H1 (cell line): Measurements from ENCODE around the gene PRRT1. TPM values are rescaled to one million over a fixed set of nuclear protein-coding genes. Genes with fewer than 3 reads are reported as not detected.
A peak's percentile ranks its signal among the peaks of the same experiment; 100 is the strongest.

ENCODE experiments used
- CTCF ChIA-PET: fragments of 300-600 bp; sonication (Branson Sonifier 250); formaldehyde crosslinking; loops from one replicate; lab custom pipeline; 2021; ENCODE audit not compliant: partially characterized antibody; lab: Charles Lee
- POLR2A ChIA-PET: fragments of 300-600 bp; sonication (Branson Sonifier 250); formaldehyde crosslinking; loops from one replicate; lab custom pipeline; 2021; ENCODE audit warnings: inconsistent platforms; ENCODE audit not compliant: partially characterized antibody; lab: Charles Lee
- DNase-seq, 2 experiments: peaks; one replicate each; pipeline versions ENCODE4 v3.0.0 to v3.0.0-alpha.2; 2010 to 2022; ENCODE audit warnings: low spot score in 2 of 2, low read depth in 1 of 2, mixed read lengths in 1 of 2
- FAIRE-seq: peaks from 2 replicates; lab custom pipeline; 2011; peaks lifted over from hg19 to GRCh38; lab: Jason Lieb, UNC
- H2AFZ ChIP-seq: 2 replicates; pipeline ENCODE4 v1.8.1; 2012; ENCODE audit warnings: low read length, inconsistent platforms
- H2AK5ac ChIP-seq: 2 replicates; pipeline ENCODE4 v1.6.1; 2013; ENCODE audit warnings: low read depth, low read length
- H2BK120ac ChIP-seq: replicated peaks from 2 replicates; pipeline ENCODE3; 2013; ENCODE audit warnings: low read depth, low read length, inconsistent platforms
- H2BK12ac ChIP-seq: 2 replicates; pipeline ENCODE4 v1.6.1; 2013; ENCODE audit warnings: low read depth, low read length
- H2BK15ac ChIP-seq: 2 replicates; pipeline ENCODE4 v1.6.1; 2013; ENCODE audit warnings: low read length
- H2BK20ac ChIP-seq: 2 replicates; pipeline ENCODE4 v1.6.1; 2013; ENCODE audit warnings: low read length
- H2BK5ac ChIP-seq: 2 replicates; pipeline ENCODE4 v1.6.1; 2013; ENCODE audit warnings: low read depth, low read length
- H3K14ac ChIP-seq: 2 replicates; pipeline ENCODE4 v1.6.1; 2013; ENCODE audit warnings: inconsistent platforms; ENCODE audit not compliant: insufficient read length
- H3K18ac ChIP-seq: 2 replicates; pipeline ENCODE4 v1.6.1; 2013; ENCODE audit warnings: low read length; ENCODE audit errors: extremely low read depth
- H3K23ac ChIP-seq: 2 replicates; pipeline ENCODE4 v1.6.1; 2013; ENCODE audit warnings: inconsistent platforms; ENCODE audit not compliant: insufficient read length
- H3K23me2 ChIP-seq: 2 replicates; pipeline ENCODE4 v1.6.1; 2013; ENCODE audit warnings: low read depth, low read length
- H3K27ac ChIP-seq: 2 replicates; pipeline ENCODE4 v1.6.1; 2011; ENCODE audit warnings: low read depth, low read length, inconsistent platforms
- H3K27me3 ChIP-seq, 4 experiments: replicated peaks in 1 of 4; 1 replicate in 1 of 4; 2 replicates in 3 of 4; pipeline versions ENCODE4 v1.6.1 to v1.8.1; 2011 to 2013; ENCODE audit warnings: low read length in 3 of 4, mild to moderate bottlenecking in 3 of 4, inconsistent platforms in 2 of 4, mixed read lengths in 2 of 4, moderate library complexity in 1 of 4; ENCODE audit not compliant: control insufficient read depth in 3 of 4, insufficient read depth in 3 of 4; ENCODE audit errors: extremely low read depth in 1 of 4
- H3K36me3 ChIP-seq, 4 experiments: 2 replicates each; pipeline versions ENCODE4 v1.6.1 to v1.8.1; 2011 to 2013; ENCODE audit warnings: mild to moderate bottlenecking in 4 of 4, low read length in 3 of 4, moderate library complexity in 2 of 4, control low read depth in 1 of 4, inconsistent platforms in 1 of 4; ENCODE audit not compliant: insufficient read depth in 4 of 4, control insufficient read depth in 2 of 4
- H3K4ac ChIP-seq: replicated peaks from 2 replicates; pipeline ENCODE3; 2013; ENCODE audit warnings: low read length, low read depth, mixed read lengths, inconsistent platforms; ENCODE audit not compliant: insufficient read length
- H3K4me1 ChIP-seq, 4 experiments: replicated peaks in 1 of 4; 1 replicate in 1 of 4; 2 replicates in 3 of 4; pipeline versions ENCODE4 v1.6.1 to v1.8.1; 2011 to 2013; ENCODE audit warnings: low read length in 3 of 4, inconsistent platforms in 2 of 4, mixed read lengths in 1 of 4; ENCODE audit not compliant: insufficient read depth in 4 of 4, control insufficient read depth in 3 of 4
- H3K4me2 ChIP-seq, 2 experiments: 2 replicates each; pipeline versions ENCODE4 v1.6.1 to v1.8.1; 2011 to 2013; ENCODE audit warnings: low read depth in 2 of 2, low read length in 2 of 2, control low read depth in 1 of 2, inconsistent platforms in 1 of 2, mild to moderate bottlenecking in 1 of 2; ENCODE audit not compliant: insufficient read depth in 1 of 2
- H3K4me3 ChIP-seq, 4 experiments: fragments of 200-600, 300-600 bp in 1 of 4; sonication (generic), shearing (Covaris generic), sonication (Bioruptor Twin) in 1 of 4; 2 replicates each; pipeline versions ENCODE4 v1.5.1 to v1.8.1; 2011 to 2016; ENCODE audit warnings: low read length in 4 of 4, low read depth in 3 of 4, control low read depth in 2 of 4, inconsistent platforms in 2 of 4, mild to moderate bottlenecking in 2 of 4, mixed read lengths in 1 of 4, moderate library complexity in 1 of 4; ENCODE audit not compliant: insufficient read depth in 2 of 4; ENCODE audit errors: extremely low read depth in 1 of 4
- H3K56ac ChIP-seq: replicated peaks from 2 replicates; pipeline ENCODE3; 2013; ENCODE audit warnings: low read depth, mild to moderate bottlenecking, mixed read lengths, low read length, inconsistent platforms; ENCODE audit not compliant: insufficient read length
- H3K79me1 ChIP-seq: 2 replicates; pipeline ENCODE4 v1.6.1; 2013; ENCODE audit warnings: low read depth, low read length, control low read depth
- H3K79me2 ChIP-seq, 2 experiments: 2 replicates each; pipeline versions ENCODE4 v1.6.1 to v1.8.1; 2012 to 2013; ENCODE audit warnings: low read length in 2 of 2, mild to moderate bottlenecking in 2 of 2, inconsistent platforms in 1 of 2; ENCODE audit not compliant: insufficient read depth in 2 of 2, control insufficient read depth in 1 of 2
- H3K9ac ChIP-seq, 4 experiments: replicated peaks in 1 of 4; 1 replicate in 1 of 4; 2 replicates in 3 of 4; pipeline versions ENCODE4 v1.6.1 to v1.8.1; 2011 to 2013; ENCODE audit warnings: low read depth in 3 of 4, low read length in 3 of 4, control low read depth in 2 of 4, mild to moderate bottlenecking in 2 of 4, moderate library complexity in 2 of 4, inconsistent platforms in 1 of 4; ENCODE audit errors: extremely low read depth in 1 of 4
- H3K9me3 ChIP-seq, 2 experiments: 2 replicates each; pipeline versions ENCODE4 v1.6.1 to v1.8.1; 2012 to 2013; ENCODE audit warnings: mild to moderate bottlenecking in 2 of 2, moderate library complexity in 2 of 2, control low read depth in 1 of 2, inconsistent platforms in 1 of 2, low read depth in 1 of 2, low read length in 1 of 2, mixed read lengths in 1 of 2; ENCODE audit not compliant: insufficient read depth in 2 of 2
- H4K20me1 ChIP-seq, 2 experiments: replicated peaks in 1 of 2; 2 replicates each; pipeline versions ENCODE3 to v1.8.1; 2011 to 2013; ENCODE audit warnings: inconsistent platforms in 2 of 2, low read length in 2 of 2, mild to moderate bottlenecking in 1 of 2; ENCODE audit not compliant: insufficient read depth in 2 of 2, control insufficient read depth in 1 of 2
- H4K5ac ChIP-seq: 2 replicates; pipeline ENCODE4 v1.6.1; 2013; ENCODE audit warnings: low read length, low read depth, mixed read lengths, inconsistent platforms; ENCODE audit not compliant: insufficient read length
- H4K8ac ChIP-seq: 2 replicates; pipeline ENCODE4 v1.8.0; 2013; ENCODE audit warnings: mild to moderate bottlenecking, moderate library complexity, low read length, inconsistent platforms; ENCODE audit not compliant: insufficient read depth; ENCODE audit errors: extremely low read depth
- H4K91ac ChIP-seq: replicated peaks from 2 replicates; pipeline ENCODE3; 2013; ENCODE audit warnings: low read length, mixed read lengths, inconsistent platforms; ENCODE audit not compliant: insufficient read length
- BACH1 ChIP-seq: IDR thresholded peaks from 2 replicates; pipeline ENCODE4 v1.6.1; 2012; ENCODE audit warnings: low read length, improper control_type of control experiment
- WGBS, 2 experiments: shearing (Covaris generic) in 1 of 2; methylation state at CpG; one replicate each; pipeline versions ENCODE4 v1.1.6 to v1.1.7; 2013 to 2015; ENCODE audit warnings: low lambda C conversion rate in 2 of 2, mixed read lengths in 2 of 2, inconsistent platforms in 1 of 2, low coverage in 1 of 2, missing lambda C conversion rate in 1 of 2; ENCODE audit not compliant: insufficient replicate concordance in 2 of 2, insufficient coverage in 1 of 2, insufficient read length in 1 of 2; ENCODE audit errors: extremely low coverage in 1 of 2, missing lambda C conversion rate in 1 of 2; 5-methylcytosine and 5-hydroxymethylcytosine counted together
- polyA plus RNA-seq, 7 experiments: library from polyadenylated mRNA; depleted of rRNA in 3 of 7; stranded (reverse) in 5 of 7; unstranded in 2 of 7; fragments of >200 nt in 5 of 7; fragments of 200-250 nt in 2 of 7; gene quantifications; 1 replicate in 5 of 7; 2 replicates in 1 of 7; 4 replicates in 1 of 7; pipeline versions ENCODE4 v1.2.1 to v1.2.3, GENCODE V29; 2011 to 2013; ENCODE audit warnings: missing spikeins in 2 of 7, mixed read lengths in 2 of 7
- total RNA-seq: library from RNA; stranded (reverse); fragmentation: NEBNext Ultra II Directional; extraction: Animal tissue kit (Norgen Biotek cat#: 25700); gene quantifications from 2 replicates; pipeline ENCODE4 v1.2.1, GENCODE V29; 2021
- TF ChIP-seq, protein P1 (sequence below): IDR thresholded peaks from 2 replicates; pipeline ENCODE4 v1.6.1; 2011; ENCODE audit warnings: low read depth, mild to moderate bottlenecking, low read length; ENCODE audit not compliant: insufficient read depth

The PRRT1 gene
- total and polyA plus RNA-seq, 2 of the 8 experiments (the other 6 are each of a cell fraction or from before 2014, with no cell fraction given) = 0.71 to 2.8 TPM

DNA sequence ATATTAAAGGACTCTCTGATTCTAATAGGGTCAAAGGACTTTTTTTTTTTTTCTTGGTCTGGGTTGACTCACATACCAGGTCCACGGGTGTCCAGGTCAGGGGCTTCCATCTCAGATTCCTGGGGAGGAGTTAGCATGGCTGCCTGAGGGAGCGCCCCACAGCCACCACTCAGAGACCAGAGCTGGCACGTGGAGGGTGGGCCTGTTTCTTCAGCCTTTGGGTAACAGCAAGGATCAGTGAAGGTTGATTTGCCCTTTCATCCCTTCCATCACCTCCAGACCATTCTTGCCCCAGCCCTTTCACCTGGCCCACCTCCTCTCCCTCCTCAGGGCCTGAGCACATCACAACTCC, 46.6 kb upstream of the PRRT1 start:
- Histone ChIP-seq H4K20me1 (no peaks in the 10 kb centered on the region), H3K14ac (no peak overlapping the region), H3K9ac (no peak overlapping the region), H3K23ac (no peak overlapping the region), H4K5ac (no peak overlapping the region), H2BK20ac (no peak overlapping the region), H3K27ac (no peak overlapping the region), H3K4me3 (no peak overlapping the region), H2BK120ac (no peak overlapping the region), H3K4me1 (peaks cover 8 to 22% (median 10%) of the 10 kb centered on the region in 4 experiments), H2BK12ac (no peak overlapping the region), H4K8ac (no peak overlapping the region; the same call in 1 of the 2 replicates), H3K36me3 (no peaks in the 10 kb centered on the region), H3K27me3 (no peaks in the 10 kb centered on the region), H2AK5ac (peak overlapping the region; percentile 43; the same call in 1 of the 2 replicates), H3K4me2 (no peak overlapping the region), H2AFZ (no peak overlapping the region), H3K4ac (no peak overlapping the region), H3K23me2 (peaks cover 7% of the 10 kb centered on the region; the same call in 1 of the 2 replicates), H4K91ac (peak overlapping the region; percentile 81), H3K79me1 (no peaks in the 10 kb centered on the region), H3K9me3 (no peaks in the 10 kb centered on the region)
- WGBS, 2 experiments = 89% methylated on average over 3 of the region's 3 CpGs; no CpG with 5 or more reads in 1 of the 2 experiments
- POLR2A ChIA-PET = interaction anchor here (1.1 to 13.3 kb wide), 3 partner anchors 19 to 92 kb away, joined by 3 to 194 read pairs (median 4); partner anchors contain the start of genes AGPAT1, PRRT1 and RNF5
- no peak for DNase-seq
- no peak for FAIRE-seq
- TF ChIP-seq, protein P1, sequence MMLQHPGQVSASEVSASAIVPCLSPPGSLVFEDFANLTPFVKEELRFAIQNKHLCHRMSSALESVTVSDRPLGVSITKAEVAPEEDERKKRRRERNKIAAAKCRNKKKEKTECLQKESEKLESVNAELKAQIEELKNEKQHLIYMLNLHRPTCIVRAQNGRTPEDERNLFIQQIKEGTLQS = no peak
- TF ChIP-seq BACH1 = no peak
- TF ChIP-seq, all 59 proteins: peak for 0
- H2BK5ac ChIP-seq = no peak overlapping the region
- H2BK15ac ChIP-seq = no peak overlapping the region; the same call in 1 of the 2 replicates
- H3K56ac ChIP-seq = no peak overlapping the region
- CTCF ChIA-PET = interaction anchor here (0.9 to 2.6 kb wide), 4 partner anchors 9 to 80 kb away, joined by 3 to 9 read pairs (median 4); partner anchors contain the start of gene NOTCH4
- H3K79me2 ChIP-seq = no peaks in the 10 kb centered on the region
- H3K18ac ChIP-seq = no peak overlapping the region
